OCI-LY3 (cell line): Measurements from ENCODE around the gene CCDC13.

Experiments used
- H2AFZ ChIP-seq: fragments of 200-600, 300-600 bp; shearing (Covaris generic); 2 replicates; pipeline ENCODE4 v1.6.0; 2014; ENCODE audit warnings: antibody characterized with exemption, low read depth, low read length
- H3K27ac ChIP-seq: fragments of 200-600, 300-600 bp; sonication (generic); 2 replicates; pipeline ENCODE4 v1.5.1; 2014; ENCODE audit warnings: mild to moderate bottlenecking, low read length, moderate library complexity, mixed read lengths
- H3K27me3 ChIP-seq: fragments of 200-600, 300-600 bp; sonication (generic); 2 replicates; pipeline ENCODE4 v1.6.1; 2014; ENCODE audit warnings: low read depth, low read length, mixed read lengths
- H3K36me3 ChIP-seq: fragments of 200-600, 300-600 bp; sonication (generic); replicated peaks from 2 replicates; pipeline ENCODE3; 2014; ENCODE audit warnings: low read depth, low read length, mixed read lengths
- H3K4me1 ChIP-seq: fragments of 300-600, 200-600 bp; sonication (generic); 2 replicates; pipeline ENCODE4 v1.6.1; 2014; ENCODE audit warnings: low read length, mixed read lengths
- H3K4me2 ChIP-seq: fragments of 200-600, 300-600 bp; sonication (generic); 2 replicates; pipeline ENCODE4 v1.6.1; 2014; ENCODE audit warnings: low read length, mixed read lengths
- H3K4me3 ChIP-seq: fragments of 300-600, 200-600 bp; sonication (generic); 2 replicates; pipeline ENCODE4 v1.5.1; 2014; ENCODE audit warnings: antibody characterized with exemption, mild to moderate bottlenecking, low read length, moderate library complexity
- H3K79me2 ChIP-seq: fragments of 300-600, 200-600 bp; shearing (Covaris generic); 2 replicates; pipeline ENCODE4 v1.6.1; 2014; ENCODE audit warnings: mild to moderate bottlenecking, low read length, mixed read lengths
- H3K9ac ChIP-seq: fragments of 300-600, 200-600 bp; shearing (Covaris generic); 2 replicates; pipeline ENCODE4 v1.6.0; 2014; ENCODE audit warnings: mild to moderate bottlenecking, low read length, moderate library complexity
- H3K9me3 ChIP-seq: fragments of 200-600, 300-600 bp; shearing (Covaris generic); 2 replicates; pipeline ENCODE4 v1.6.1; 2014; ENCODE audit warnings: low read length, mixed read lengths; ENCODE audit not compliant: insufficient read depth
- H4K20me1 ChIP-seq: fragments of 200-600, 300-600 bp; sonication (generic); 2 replicates; pipeline ENCODE4 v1.6.1; 2016; ENCODE audit warnings: low read length, mixed read lengths; ENCODE audit not compliant: insufficient read depth
- CTCF ChIP-seq: fragments of 200-600, 300-600 bp; sonication (generic); IDR thresholded peaks from 2 replicates; pipeline ENCODE4 v1.5.1; 2014; ENCODE audit warnings: antibody characterized with exemption, low read length, low read depth
- EZH2phosphoT487 ChIP-seq: fragments of 200-600 bp; shearing (Covaris generic); IDR thresholded peaks from 2 replicates; pipeline ENCODE4 v1.6.1; 2018; ENCODE audit warnings: antibody characterized with exemption, mixed run types, low read depth

The CCDC13 gene

DNA sequence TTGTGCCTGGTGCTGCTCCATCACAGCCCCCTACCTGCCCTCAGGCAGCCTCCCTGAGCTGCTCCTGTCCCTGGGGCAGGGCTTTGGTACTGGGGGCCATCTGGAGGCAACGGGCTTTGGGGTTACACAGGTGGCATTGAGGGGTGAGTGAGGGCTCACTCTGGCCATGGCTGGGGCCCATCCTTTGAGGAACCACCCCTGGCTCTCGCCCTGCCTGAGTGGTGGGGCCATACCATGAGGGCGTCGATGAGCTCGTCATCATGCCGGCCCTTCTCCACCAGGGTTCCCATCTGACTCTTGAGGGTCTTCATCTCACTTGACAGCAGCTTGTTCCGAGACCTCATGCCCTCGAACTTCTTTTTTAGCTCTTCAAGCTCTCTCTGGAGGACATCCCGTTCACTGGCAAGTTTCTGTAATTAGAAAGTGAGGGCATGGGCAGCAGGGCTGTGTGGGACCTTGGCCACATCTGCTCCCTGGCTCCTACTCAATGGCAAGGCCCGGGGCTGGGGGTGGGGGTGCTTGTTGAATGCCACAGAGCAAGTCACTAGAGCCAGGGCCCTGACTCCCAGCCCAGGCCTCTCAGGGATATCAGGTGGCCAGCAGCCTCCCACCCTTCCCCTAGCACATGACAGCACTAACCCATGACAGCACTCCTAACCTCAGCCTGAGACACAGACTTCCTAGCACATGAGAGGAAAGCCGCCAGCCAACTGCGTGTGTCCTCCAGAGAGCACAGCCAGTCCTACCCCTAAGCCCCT is 33.5 kb downstream of the CCDC13 start:
- Histone ChIP-seq H3K4me2 (no peak overlapping the region), H3K27me3 (no peaks in the 10 kb centered on the region), H3K9me3 (no peaks in the 10 kb centered on the region), H3K9ac (no peak overlapping the region), H3K4me3 (no peak overlapping the region), H3K4me1 (peaks cover 3% of the 10 kb centered on the region; the same call in 1 of the 2 replicates), H2AFZ (no peak overlapping the region), H4K20me1 (no peaks in the 10 kb centered on the region), H3K36me3 (no peaks in the 10 kb centered on the region), H3K79me2 (no peaks in the 10 kb centered on the region), H3K27ac (no peak overlapping the region)
- TF ChIP-seq EZH2phosphoT487 (no peak), CTCF (no peak)

GRCh38 chr3:42736531-42736930 is 36.5 kb downstream of the CCDC13 start:
- Histone ChIP-seq H3K27ac (no peak overlapping the region), H3K9ac (no peak overlapping the region), H3K9me3 (no peaks in the 10 kb centered on the region), H3K79me2 (no peaks in the 10 kb centered on the region), H3K4me3 (no peak overlapping the region), H4K20me1 (no peaks in the 10 kb centered on the region), H2AFZ (no peak overlapping the region), H3K4me1 (peaks cover 8% of the 10 kb centered on the region), H3K36me3 (no peaks in the 10 kb centered on the region), H3K27me3 (no peaks in the 10 kb centered on the region), H3K4me2 (no peak overlapping the region)
- TF ChIP-seq EZH2phosphoT487 (no peak), CTCF (no peak)

DNA sequence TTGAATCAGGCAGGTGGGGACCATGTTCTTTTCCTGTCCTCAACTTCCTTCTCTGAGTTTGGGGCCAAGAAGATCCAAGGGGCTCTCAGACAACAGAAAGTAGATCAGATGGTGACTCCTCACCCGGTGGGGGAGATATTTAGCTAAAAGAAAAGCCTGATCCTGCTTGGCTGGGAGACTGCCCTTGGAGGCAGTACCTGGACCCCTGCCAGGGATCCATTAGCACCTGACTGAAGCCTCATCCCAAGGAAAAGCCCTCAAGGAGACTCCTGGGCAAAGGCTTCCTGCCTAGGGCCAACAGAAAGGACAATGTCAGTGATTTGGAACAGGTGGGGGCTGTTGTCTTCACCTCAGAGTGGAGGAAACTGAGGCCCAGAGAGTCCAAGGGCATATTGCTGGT is 37.0 kb downstream of the CCDC13 start:
- Histone ChIP-seq H3K27ac (no peak overlapping the region), H3K79me2 (no peaks in the 10 kb centered on the region), H3K36me3 (no peaks in the 10 kb centered on the region), H4K20me1 (no peaks in the 10 kb centered on the region), H3K4me1 (peaks cover 12% of the 10 kb centered on the region), H3K4me3 (no peak overlapping the region), H3K4me2 (no peak overlapping the region), H3K9me3 (no peaks in the 10 kb centered on the region), H3K9ac (no peak overlapping the region), H2AFZ (no peak overlapping the region), H3K27me3 (no peaks in the 10 kb centered on the region)
- TF ChIP-seq EZH2phosphoT487, result no peak
- TF ChIP-seq CTCF, result no peak

- H3K27ac ChIP-seq, result no peak overlapping the region
Observed at GRCh38 chr3:42735615-42736014, 37.4 kb downstream of the CCDC13 start.

More at GRCh38 chr3:42735615-42736014, 37.4 kb downstream of the CCDC13 start:
- Histone ChIP-seq H4K20me1 (no peaks in the 10 kb centered on the region), H3K36me3 (no peaks in the 10 kb centered on the region), H3K4me2 (no peak overlapping the region), H2AFZ (no peak overlapping the region), H3K79me2 (no peaks in the 10 kb centered on the region), H3K4me3 (no peak overlapping the region), H3K27me3 (no peaks in the 10 kb centered on the region), H3K4me1 (peaks cover 16% of the 10 kb centered on the region), H3K9ac (no peak overlapping the region), H3K9me3 (no peaks in the 10 kb centered on the region)
- no peak for TF ChIP-seq CTCF
